Liver (tissue), 3 donors: Measurements from ENCODE around the gene PAK4.

Experiments used
- GABPA ChIP-seq, 2 donors: IDR thresholded peaks in 1 of 2; conservative IDR thresholded peaks in 1 of 2; 2 replicates each; pipeline ENCODE4 v1.6.1; 2016; ENCODE audit warnings: antibody characterized with exemption in 2 of 2, mild to moderate bottlenecking in 1 of 2, moderate library complexity in 1 of 2
- JUND ChIP-seq, 2 donors: IDR thresholded peaks; 2 replicates each; pipeline ENCODE4 v1.6.1; 2016; ENCODE audit warnings: antibody characterized with exemption in 2 of 2
- NR2F2 ChIP-seq: IDR thresholded peaks from 2 replicates; pipeline ENCODE4 v1.6.1; 2016; ENCODE audit warnings: antibody characterized with exemption
- RAD21 ChIP-seq, 2 donors: IDR thresholded peaks; 2 replicates each; pipeline ENCODE4 v1.6.1; 2016; ENCODE audit warnings: antibody characterized with exemption in 2 of 2, mild to moderate bottlenecking in 2 of 2
- RXRA ChIP-seq, 2 donors: IDR thresholded peaks; 2 replicates each; pipeline ENCODE4 v1.6.1; 2017 to 2018; ENCODE audit warnings: antibody characterized with exemption in 2 of 2, mild to moderate bottlenecking in 1 of 2
- SP1 ChIP-seq: IDR thresholded peaks from 2 replicates; pipeline ENCODE4 v1.6.1; 2018; ENCODE audit warnings: antibody characterized with exemption, mild to moderate bottlenecking
- TF ChIP-seq, protein P1 (sequence below): fragments of 150-350 bp; IDR thresholded peaks from 2 replicates; pipeline ENCODE4 v1.5.1; 2017; ENCODE audit warnings: improper control_type of control experiment, low read depth, low read length; ENCODE audit not compliant: missing input control
- TF ChIP-seq, protein P2 (sequence below): IDR thresholded peaks from 2 replicates; pipeline ENCODE4 v1.6.1; 2016; ENCODE audit warnings: antibody characterized with exemption
- TF ChIP-seq, protein P3 (sequence below): IDR thresholded peaks from 2 replicates; pipeline ENCODE4 v1.6.1; 2016; ENCODE audit warnings: antibody characterized with exemption
- TF ChIP-seq, protein P4 (sequence below): IDR thresholded peaks from 2 replicates; pipeline ENCODE4 v1.6.1; 2016; ENCODE audit warnings: antibody characterized with exemption
- donor health status: healthy.
- donor health status: healthy.

DNA sequence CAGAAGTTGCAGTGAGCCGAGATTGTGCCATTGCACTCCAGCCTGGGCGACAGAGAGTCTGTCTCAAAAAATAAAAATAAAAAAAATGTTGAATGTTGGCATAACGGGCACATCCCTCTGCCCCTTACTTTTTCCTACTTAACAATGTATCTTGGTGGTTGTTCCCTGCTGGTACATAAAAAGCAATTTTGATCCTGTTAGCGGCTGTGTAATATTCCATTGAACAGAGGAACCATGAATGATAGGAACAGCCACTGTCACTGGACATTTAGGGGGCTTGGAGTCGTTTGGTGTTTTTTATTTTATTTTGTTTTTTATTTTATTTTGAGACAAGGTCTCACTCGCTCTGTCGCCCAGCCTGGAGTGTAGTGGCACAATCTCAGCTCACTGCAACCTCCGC, 60.8 kb downstream of the PAK4 start:
- TF ChIP-seq, protein P1, sequence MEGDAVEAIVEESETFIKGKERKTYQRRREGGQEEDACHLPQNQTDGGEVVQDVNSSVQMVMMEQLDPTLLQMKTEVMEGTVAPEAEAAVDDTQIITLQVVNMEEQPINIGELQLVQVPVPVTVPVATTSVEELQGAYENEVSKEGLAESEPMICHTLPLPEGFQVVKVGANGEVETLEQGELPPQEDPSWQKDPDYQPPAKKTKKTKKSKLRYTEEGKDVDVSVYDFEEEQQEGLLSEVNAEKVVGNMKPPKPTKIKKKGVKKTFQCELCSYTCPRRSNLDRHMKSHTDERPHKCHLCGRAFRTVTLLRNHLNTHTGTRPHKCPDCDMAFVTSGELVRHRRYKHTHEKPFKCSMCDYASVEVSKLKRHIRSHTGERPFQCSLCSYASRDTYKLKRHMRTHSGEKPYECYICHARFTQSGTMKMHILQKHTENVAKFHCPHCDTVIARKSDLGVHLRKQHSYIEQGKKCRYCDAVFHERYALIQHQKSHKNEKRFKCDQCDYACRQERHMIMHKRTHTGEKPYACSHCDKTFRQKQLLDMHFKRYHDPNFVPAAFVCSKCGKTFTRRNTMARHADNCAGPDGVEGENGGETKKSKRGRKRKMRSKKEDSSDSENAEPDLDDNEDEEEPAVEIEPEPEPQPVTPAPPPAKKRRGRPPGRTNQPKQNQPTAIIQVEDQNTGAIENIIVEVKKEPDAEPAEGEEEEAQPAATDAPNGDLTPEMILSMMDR = no peak
- TF ChIP-seq JUND (IDR thresholded peaks at IDR 0.05) (no peak), SP1 (no peak), NR2F2 (no peak), RAD21 (IDR thresholded peaks at IDR 0.05) (no peak), GABPA (IDR thresholded peaks at IDR 0.05 in 1 of 2, conservative IDR thresholded peaks at IDR 0.05 in 1 of 2) (no peak), RXRA (IDR thresholded peaks at IDR 0.05) (no peak)
- TF ChIP-seq, protein P2, sequence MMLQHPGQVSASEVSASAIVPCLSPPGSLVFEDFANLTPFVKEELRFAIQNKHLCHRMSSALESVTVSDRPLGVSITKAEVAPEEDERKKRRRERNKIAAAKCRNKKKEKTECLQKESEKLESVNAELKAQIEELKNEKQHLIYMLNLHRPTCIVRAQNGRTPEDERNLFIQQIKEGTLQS = no peak
- TF ChIP-seq, protein P3, sequence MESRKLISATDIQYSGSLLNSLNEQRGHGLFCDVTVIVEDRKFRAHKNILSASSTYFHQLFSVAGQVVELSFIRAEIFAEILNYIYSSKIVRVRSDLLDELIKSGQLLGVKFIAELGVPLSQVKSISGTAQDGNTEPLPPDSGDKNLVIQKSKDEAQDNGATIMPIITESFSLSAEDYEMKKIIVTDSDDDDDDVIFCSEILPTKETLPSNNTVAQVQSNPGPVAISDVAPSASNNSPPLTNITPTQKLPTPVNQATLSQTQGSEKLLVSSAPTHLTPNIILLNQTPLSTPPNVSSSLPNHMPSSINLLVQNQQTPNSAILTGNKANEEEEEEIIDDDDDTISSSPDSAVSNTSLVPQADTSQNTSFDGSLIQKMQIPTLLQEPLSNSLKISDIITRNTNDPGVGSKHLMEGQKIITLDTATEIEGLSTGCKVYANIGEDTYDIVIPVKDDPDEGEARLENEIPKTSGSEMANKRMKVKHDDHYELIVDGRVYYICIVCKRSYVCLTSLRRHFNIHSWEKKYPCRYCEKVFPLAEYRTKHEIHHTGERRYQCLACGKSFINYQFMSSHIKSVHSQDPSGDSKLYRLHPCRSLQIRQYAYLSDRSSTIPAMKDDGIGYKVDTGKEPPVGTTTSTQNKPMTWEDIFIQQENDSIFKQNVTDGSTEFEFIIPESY = no peak
- TF ChIP-seq, protein P4, sequence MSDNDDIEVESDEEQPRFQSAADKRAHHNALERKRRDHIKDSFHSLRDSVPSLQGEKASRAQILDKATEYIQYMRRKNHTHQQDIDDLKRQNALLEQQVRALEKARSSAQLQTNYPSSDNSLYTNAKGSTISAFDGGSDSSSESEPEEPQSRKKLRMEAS = no peak
